Activated effector memory CD4-positive, alpha-beta T cell treated with Interleukin-2 at 50 U/mL for 16 hours (primary cell): ENCODE results near the gene DYNAP.

Experiments
- DNase-seq: peaks from one replicate; pipeline ENCODE4 v3.0.0-alpha.2; 2020

Gene DYNAP

DNA sequence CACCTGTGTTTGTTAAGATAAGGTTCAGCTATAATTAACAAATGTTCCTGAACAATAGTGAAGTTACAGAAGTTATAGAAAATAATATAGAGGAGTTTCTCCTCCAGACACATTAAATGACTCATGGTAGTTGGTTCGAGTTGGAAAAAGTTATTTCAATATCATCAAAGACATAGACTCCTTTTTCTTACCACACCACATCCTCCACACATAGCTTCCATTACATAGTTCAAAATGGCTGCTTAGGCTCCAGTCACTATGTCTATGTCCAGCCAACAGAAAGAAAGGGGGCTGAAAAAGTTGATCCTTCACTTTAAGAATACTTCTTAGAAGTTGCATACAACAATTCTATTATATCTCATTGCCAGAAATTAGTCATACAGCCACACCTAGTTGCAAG is 50.7 kb downstream of the DYNAP start:
- no peak for DNase-seq

DNA sequence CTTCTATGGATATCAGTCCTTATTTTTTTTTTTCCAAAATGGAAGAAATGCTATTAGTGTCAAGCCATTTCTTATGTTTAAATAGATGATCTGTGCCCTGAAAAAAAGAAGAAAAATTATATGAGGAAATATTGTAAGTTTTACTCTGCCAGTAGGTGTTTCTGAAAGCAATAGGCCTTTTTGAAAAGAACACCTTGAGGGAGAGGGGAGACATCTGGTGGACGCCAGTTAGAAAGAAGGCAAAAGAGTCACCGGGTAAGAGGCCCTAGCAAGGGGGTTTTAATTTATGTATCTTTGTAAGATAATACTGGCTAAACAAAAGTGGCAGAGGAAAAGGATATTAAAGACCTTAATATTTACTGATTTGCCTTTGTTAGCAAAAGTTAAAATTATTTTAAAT is 56.1 kb downstream of the DYNAP start:
- no peak for DNase-seq
